Transverse colon (tissue), 4 donors: ENCODE data around the gene TRDN. TPM values are rescaled to one million over a fixed set of nuclear protein-coding genes. Genes with fewer than 3 reads are reported as not detected.

Experiments
- DNase-seq: peaks from one replicate; pipeline ENCODE4 v3.0.0-alpha.2; 2019
- H3K27ac ChIP-seq, 4 donors: fragments of 200-600 bp; sonication (generic); 2 replicates each; pipeline ENCODE4 v1.5.1; 2016 to 2018; ENCODE audit warnings: inconsistent platforms in 4 of 4
- H3K27me3 ChIP-seq: fragments of 200-600 bp; sonication (generic); 2 replicates; pipeline ENCODE4 v1.5.1; 2017; ENCODE audit warnings: inconsistent platforms
- H3K36me3 ChIP-seq, 4 donors: fragments of 200-600 bp; sonication (generic); 2 replicates each; pipeline ENCODE4 v1.5.1; 2017 to 2019; ENCODE audit warnings: inconsistent platforms in 4 of 4
- H3K4me1 ChIP-seq, 4 donors: fragments of 200-600 bp; sonication (generic); 2 replicates each; pipeline ENCODE4 v1.5.1; 2017 to 2020; ENCODE audit warnings: inconsistent platforms in 4 of 4
- H3K4me3 ChIP-seq, 4 donors: fragments of 200-600 bp; sonication (generic); 1 replicate in 1 of 4; 2 replicates in 3 of 4; pipeline versions ENCODE4 v1.5.1 to v1.6.1; 2017 to 2019; ENCODE audit warnings: inconsistent platforms in 4 of 4
- H3K9me3 ChIP-seq, 2 donors: fragments of 200-600 bp; sonication (generic); 2 replicates each; pipeline ENCODE4 v1.5.1; 2017 to 2019; ENCODE audit warnings: inconsistent platforms in 2 of 2
- CTCF ChIP-seq, 5 experiments: fragments of 200-600 bp in 3 of 5; fragments of 450-650 bp in 2 of 5; sonication (generic) in 3 of 5; IDR thresholded peaks; 1 replicate in 2 of 5; 2 replicates in 3 of 5; pipeline ENCODE4 v1.5.1; 2016 to 2017; ENCODE audit warnings: antibody characterized with exemption in 5 of 5, inconsistent platforms in 3 of 5, mild to moderate bottlenecking in 2 of 5, moderate library complexity in 1 of 5
- EP300 ChIP-seq: sonication (generic); formaldehyde crosslinking; IDR thresholded peaks from one replicate; pipeline ENCODE4 v1.6.1; 2017; ENCODE audit warnings: antibody characterized with exemption, low read depth
- POLR2A ChIP-seq: fragments of 450-650 bp; IDR thresholded peaks from one replicate; pipeline ENCODE4 v1.6.1; 2016; ENCODE audit warnings: antibody characterized with exemption, mild to moderate bottlenecking, moderate library complexity
- POLR2AphosphoS5 ChIP-seq, 3 donors: sonication (generic); formaldehyde crosslinking; IDR thresholded peaks; one replicate each; pipeline ENCODE4 v1.6.1; 2016; ENCODE audit warnings: antibody characterized with exemption in 3 of 3
- WGBS, 2 donors: methylation state at CpG; one replicate each; pipeline ENCODE4 v1.1.5; 2018; ENCODE audit warnings: low coverage in 1 of 2; 5-methylcytosine and 5-hydroxymethylcytosine counted together
- in situ Hi-C, 4 donors: fragments of 200-750 bp; cut with MboI; loops; one replicate each; pipeline versions ENCODE4 v1.15.0 to v1.15.1; 2017; ENCODE audit warnings: low sequenced_read_pairs in 3 of 4, low pct_ligation_motif_present in 1 of 4, low pct_unique_long_range_greater_than_20kb in 1 of 4
- intact Hi-C: fragments of 100-400 bp; cut with DNase I; formaldehyde crosslinking; loops from one replicate; pipeline ENCODE4 v1.15.1; 2023; ENCODE audit warnings: low total_unique reads
- total RNA-seq, 4 donors: library from RNA; depleted of rRNA; stranded (reverse); fragments of >200 nt; gene quantifications; one replicate each; pipeline ENCODE4 v1.1.0, GENCODE V29; 2016

The TRDN gene
- total RNA-seq, 4 donors from 2014 or later: 0.14 TPM; not detected in 3

- WGBS, 2 donors: 40 to 71% methylated on average over 1 of the region's 1 CpG
- TF ChIP-seq POLR2A: no peak
- Histone ChIP-seq H3K9me3 (no peaks in the 10 kb centered on the region), H3K27ac (no peak overlapping the region), H3K36me3 (no peaks in the 10 kb centered on the region), H3K27me3 (no peaks in the 10 kb centered on the region), H3K4me1 (no peaks in the 10 kb centered on the region), H3K4me3 (no peak overlapping the region)
- in situ Hi-C loops: loop anchor here in 2 of 4 donors (25.0 kb wide), 1 partner anchor 289 kb away; no protein-coding TSS in a partner anchor
- intact Hi-C loops: no loop called here
- no peak for DNase-seq
Measured at GRCh38 chr6:123423130-123423529, 213.6 kb downstream of the TRDN start.

GRCh38 chr6:123420512-123420911 lies 216.2 kb downstream of the TRDN start:
- Histone ChIP-seq H3K36me3 (no peaks in the 10 kb centered on the region), H3K27me3 (no peaks in the 10 kb centered on the region), H3K4me1 (no peaks in the 10 kb centered on the region), H3K9me3 (no peaks in the 10 kb centered on the region), H3K4me3 (no peak overlapping the region), H3K27ac (no peak overlapping the region)
- WGBS, 2 donors: 67 to 83% methylated on average over 1 of the region's 1 CpG
- intact Hi-C loops (no loop called here), in situ Hi-C loops (loop anchor here in 2 of 4 donors (25.0 kb wide), 1 partner anchor 292 kb away; no protein-coding TSS in a partner anchor)
- no peak for TF ChIP-seq POLR2AphosphoS5 (IDR thresholded peaks at IDR 0.05)
- no peak for TF ChIP-seq EP300
- TF ChIP-seq POLR2A: no peak
- TF ChIP-seq CTCF (IDR thresholded peaks at IDR 0.05): no peak
- DNase-seq: no peak

GRCh38 chr6:123418071-123418470 lies 218.7 kb downstream of the TRDN start:
- Histone ChIP-seq H3K4me3 (no peak overlapping the region), H3K4me1 (no peaks in the 10 kb centered on the region), H3K27ac (no peak overlapping the region), H3K36me3 (no peaks in the 10 kb centered on the region), H3K27me3 (no peaks in the 10 kb centered on the region), H3K9me3 (no peaks in the 10 kb centered on the region)
- TF ChIP-seq POLR2A: no peak
- no peak for TF ChIP-seq EP300
- no peak for TF ChIP-seq POLR2AphosphoS5 (IDR thresholded peaks at IDR 0.05)
- TF ChIP-seq CTCF (IDR thresholded peaks at IDR 0.05): no peak
- in situ Hi-C loops: loop anchor here in 3 of 4 donors (10.0 to 25.0 kb wide), 2 partner anchors 294 to 297 kb away; no protein-coding TSS in a partner anchor
- intact Hi-C loops: no loop called here
- WGBS, 2 donors: 61 to 85% methylated on average over 3 of the region's 3 CpGs
- DNase-seq: no peak

GRCh38 chr6:123417535-123417934 lies 219.2 kb downstream of the TRDN start:
- DNase-seq: no peak
- no peak overlapping the region for H3K4me3 ChIP-seq
- H3K27ac ChIP-seq: no peak overlapping the region
- no peaks in the 10 kb centered on the region for H3K9me3 ChIP-seq
- intact Hi-C loops: no loop called here
- 42 to 63% methylated on average over 2 to 3 of the region's 3 CpGs for WGBS, 2 donors
- H3K36me3 ChIP-seq: no peaks in the 10 kb centered on the region
- in situ Hi-C loops: loop anchor here in 3 of 4 donors (10.0 to 25.0 kb wide), 2 partner anchors 295 to 297 kb away; no protein-coding TSS in a partner anchor
- no peaks in the 10 kb centered on the region for H3K4me1 ChIP-seq
- H3K27me3 ChIP-seq: no peaks in the 10 kb centered on the region
- TF ChIP-seq POLR2A: no peak
- no peak for TF ChIP-seq EP300
- TF ChIP-seq CTCF (IDR thresholded peaks at IDR 0.05): no peak
- TF ChIP-seq POLR2AphosphoS5 (IDR thresholded peaks at IDR 0.05): no peak
